Measurements from ENCODE around the gene KCNE4.

Gene KCNE4

DNA sequence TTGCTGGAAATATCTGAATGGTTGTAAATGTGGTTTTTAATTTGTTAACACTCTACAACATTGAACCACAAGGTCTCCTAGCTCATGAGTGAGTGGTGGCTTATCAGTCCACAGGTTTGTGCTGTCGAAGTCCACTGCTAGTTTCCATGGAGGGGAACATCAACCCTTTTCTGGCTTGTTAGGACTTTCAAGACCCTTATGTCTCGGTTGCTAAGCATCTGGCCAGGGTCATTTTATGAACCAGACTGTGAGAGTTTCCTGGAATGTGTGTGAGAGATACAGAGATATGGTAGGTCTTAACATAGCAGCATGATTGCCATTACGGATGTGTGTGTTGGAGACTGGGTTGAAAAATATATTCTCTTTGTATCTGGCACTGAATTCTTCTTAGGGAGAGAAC lies 36.9 kb downstream of the KCNE4 start:
- no peak for FAIRE-seq

- no peak for FAIRE-seq
These were observed 38.0 kb downstream of the KCNE4 start for GRCh38 chr2:223090039-223090438.

DNA sequence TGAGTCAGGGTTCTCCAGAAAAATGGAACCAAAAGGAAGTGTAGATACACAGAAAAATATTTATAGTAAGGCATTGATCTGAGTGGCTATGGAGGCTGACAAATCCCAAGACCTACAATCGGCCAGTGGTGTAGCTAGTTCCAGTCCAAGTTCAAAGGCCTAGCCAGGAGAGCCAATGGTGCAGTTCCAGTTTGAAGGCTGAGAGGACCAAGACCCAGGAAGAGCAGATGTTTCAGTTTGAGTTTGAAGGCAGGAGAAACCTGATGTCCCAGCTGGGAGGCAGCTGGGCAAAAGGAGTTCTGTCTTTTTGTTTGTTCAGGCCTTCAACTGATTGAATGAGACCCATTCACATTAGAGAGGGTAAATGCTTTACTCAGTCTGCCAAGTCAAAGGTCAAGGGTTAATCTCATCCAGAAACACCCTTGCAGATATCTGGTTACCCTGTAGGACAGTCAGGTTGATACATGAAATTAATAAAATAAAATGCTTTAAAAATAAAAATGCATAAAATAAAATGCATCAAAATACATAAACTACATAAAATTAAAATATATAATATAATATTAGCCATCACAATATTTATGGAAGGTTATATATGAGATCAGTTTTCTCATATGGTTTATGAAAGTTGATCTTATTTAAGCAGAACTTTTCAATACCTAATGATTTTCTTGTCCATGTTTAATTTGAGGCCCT lies 38.7 kb downstream of the KCNE4 start:
- FAIRE-seq: no peak

DNA sequence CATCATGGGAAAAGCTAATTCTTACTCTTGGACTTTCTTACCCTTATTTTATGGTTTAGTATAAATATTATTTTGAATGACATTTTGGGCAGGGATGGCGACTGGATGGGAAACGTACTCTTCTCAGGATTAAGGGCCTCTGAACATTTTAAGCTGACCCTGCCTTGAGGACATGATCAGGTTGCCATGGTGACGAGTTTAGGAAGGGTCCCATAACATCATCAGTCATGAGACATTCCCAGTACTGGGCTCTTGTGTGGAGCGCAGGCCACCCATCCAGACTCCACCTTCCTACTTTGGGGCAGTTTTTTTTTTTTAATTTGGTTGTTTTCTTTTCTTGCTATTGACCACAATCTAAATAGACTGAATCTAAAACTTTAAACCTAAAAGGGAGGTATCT lies 40.7 kb downstream of the KCNE4 start:
- no peak for FAIRE-seq

- no peak for FAIRE-seq
These were observed 41.6 kb downstream of the KCNE4 start for GRCh38 chr2:223093436-223094241.

- no peak for FAIRE-seq
These were observed 43.2 kb downstream of the KCNE4 start for GRCh38 chr2:223095207-223095606.

DNA sequence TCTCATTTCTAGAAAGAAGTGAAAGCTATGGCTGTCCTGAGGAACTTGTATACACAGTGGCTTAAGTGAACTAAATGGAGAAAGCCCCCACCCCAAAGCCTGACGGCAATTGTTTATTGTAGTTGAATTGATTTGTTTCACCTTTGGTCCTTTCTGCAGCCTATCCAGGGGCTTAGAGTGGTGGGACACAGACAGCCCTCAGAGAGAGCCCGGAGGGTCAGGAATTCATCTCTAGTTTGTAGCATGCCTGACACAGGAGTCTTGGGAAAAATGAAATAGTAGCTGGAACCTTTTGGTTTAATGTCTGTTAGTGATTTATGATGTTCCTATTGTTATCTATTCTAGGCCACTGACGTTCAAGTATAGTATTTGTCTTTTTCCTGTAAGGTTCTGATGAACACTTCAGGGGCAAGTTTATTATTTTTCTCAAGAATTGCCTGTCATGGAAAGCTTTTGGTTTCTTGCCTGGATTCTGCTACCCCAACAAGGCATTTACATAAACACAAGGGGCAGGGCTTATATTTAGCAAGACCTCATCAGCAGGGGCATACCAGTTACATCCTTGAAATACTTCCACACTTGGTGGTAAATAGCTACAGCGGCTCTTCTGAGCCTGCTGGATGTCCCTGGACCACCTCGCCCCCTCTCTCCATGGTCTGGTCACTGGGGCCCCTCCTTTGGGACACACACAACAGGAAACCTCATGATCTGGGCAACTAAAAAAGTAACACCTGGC lies 44.4 kb downstream of the KCNE4 start:
- no peak for FAIRE-seq

DNA sequence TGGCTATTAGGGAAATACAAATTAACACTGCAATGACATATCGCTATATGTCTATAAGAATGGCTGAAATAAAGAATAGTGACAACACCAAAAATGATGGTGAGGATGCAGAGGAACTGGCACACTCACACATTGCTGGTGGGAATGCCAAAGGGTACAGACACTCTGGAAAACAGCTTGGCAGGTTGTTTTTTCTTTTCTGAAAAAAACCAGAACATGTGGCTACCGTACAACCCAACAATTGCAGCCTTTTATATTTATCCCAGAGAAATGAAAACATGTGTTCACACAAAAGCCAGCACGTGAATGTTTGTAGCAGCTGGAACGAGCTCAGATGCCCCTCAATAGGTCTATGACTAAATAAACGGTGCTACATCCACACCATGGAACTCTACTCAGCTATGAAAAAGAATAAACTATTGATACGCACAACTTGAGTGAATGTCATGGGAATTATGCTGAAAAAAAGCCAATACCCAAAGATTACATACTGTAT lies 45.9 kb downstream of the KCNE4 start:
- no peak for FAIRE-seq

DNA sequence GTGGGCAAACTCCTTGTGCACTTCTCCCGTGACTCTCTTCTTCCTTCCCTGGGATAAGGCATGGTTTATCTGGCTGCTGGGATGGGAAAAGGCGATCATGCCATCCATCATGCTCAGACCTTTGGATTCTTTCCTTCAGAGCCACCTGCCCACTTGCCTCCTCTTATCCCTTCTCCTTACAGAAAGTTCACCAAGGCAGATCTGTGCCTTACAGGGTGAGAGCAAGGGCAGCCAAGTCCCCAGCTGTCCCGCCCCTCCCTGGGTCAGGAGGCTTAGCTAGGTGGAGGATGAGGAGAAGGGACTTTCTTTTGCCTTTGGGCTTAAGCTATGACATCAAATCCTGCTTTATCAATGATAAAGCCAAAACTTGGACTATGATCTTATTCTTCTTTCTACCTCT lies 47.6 kb downstream of the KCNE4 start:
- FAIRE-seq: no peak

GRCh38 chr2:223100061-223100511 lies 48.1 kb downstream of the KCNE4 start:
- FAIRE-seq: no peak

DNA sequence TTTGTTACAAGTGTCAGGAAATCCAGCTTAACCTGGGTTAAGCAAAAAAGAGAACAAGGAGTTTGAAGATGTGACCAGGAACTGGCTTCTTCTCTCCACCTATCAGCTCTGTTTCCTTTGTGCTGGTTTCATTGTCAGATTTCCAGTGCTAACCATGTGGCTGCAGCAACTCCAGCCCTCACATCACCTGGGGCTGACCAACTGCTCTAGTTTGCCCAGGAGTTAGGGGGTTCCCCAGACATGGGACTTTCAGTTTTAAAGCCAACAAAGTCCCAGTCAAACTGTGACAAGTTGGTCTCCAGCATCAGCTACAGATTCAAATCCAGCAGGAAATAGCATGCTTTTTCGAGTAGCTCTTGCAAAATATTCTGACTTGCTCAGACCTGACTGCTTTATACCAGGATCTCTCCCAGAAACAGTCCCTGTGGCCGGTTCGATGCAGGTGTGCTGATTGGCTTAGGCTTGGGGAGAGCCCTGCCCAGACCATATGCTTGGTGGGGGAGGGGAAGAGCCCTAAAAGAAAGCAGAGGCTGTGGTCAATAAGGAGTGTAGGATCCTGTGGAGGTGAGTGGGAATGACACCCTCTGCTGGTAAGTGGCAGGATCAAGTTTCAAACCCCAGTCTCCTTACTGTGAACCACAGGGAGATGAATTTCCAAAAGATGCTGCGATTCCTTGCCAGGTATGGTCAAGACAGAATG lies 49.5 kb downstream of the KCNE4 start:
- FAIRE-seq: no peak

- FAIRE-seq: no peak
These were observed 50.0 kb downstream of the KCNE4 start for GRCh38 chr2:223102040-223102400.

GRCh38 chr2:223102450-223102849 lies 50.5 kb downstream of the KCNE4 start:
- FAIRE-seq: no peak

GRCh38 chr2:223104336-223105132 lies 52.5 kb downstream of the KCNE4 start:
- FAIRE-seq: no peak
